NCI-H748 (cell line): ENCODE measurements around the gene EML5.

Experiments used
- DNase-seq: peaks from one replicate; lab custom pipeline; 2025; ENCODE audit not compliant: unreplicated experiment; lab: John Stamatoyannopoulos, UW

EML5 gene

GRCh38 chr14:88729159-88729558, 63.6 kb downstream of the EML5 start:
- DNase-seq, result no peak

GRCh38 chr14:88727057-88727456, 65.7 kb downstream of the EML5 start:
- DNase-seq, result no peak

DNA sequence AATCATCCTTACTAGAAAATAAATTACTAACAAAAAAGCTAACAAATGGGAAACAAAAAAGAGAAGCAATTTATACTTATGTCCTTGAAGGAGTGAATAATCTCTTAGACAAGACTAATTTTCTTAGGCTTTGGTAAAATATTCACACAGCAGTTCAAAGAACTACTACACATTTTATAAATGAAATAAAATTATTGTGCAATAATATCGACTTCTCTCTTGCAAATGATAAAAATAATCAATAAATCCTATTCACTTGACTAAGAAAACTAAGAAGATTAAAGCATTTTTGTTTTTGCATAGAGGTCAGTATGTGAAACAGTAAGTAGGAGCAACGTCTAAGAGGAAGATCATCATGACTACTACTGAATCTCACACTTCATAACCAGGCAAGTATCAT, 82.0 kb downstream of the EML5 start:
- DNase-seq, result no peak

DNA sequence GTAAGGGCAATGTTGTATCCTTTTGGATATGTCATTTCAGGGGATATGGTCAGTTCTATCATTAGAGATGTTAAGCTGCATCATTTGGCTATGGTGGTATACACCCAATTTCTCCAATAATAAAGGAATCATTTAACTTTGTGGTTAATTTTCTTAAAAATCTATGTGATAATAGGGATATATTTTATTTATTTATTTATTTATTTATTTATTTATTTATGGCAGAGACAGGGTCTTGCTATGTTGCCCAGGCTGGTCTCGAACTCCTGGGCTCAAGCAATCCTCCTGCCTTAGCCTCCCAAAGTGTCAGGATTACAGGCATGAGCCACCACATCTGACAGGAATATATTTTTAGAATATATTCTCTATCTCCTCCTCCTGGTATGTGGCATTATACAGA, 85.7 kb downstream of the EML5 start:
- DNase-seq, result no peak

DNA sequence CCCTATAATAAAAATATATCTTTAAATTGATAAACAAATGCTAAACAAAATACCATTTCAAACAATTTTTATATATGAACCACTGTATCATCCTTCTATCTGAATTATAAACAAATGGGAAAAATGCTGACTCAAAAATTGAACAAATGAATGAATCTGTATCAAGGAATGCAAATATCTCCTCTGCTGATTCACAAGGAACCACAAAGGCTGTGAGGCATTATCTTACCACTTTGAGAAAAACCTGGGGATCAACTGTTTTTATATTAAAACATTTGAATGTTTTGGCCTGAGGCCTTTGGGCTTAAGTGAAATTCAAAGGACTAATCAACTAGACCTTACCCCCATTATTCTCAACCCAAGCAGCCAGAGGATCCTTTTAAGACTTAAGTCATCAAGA, 86.3 kb downstream of the EML5 start:
- DNase-seq, result no peak

GRCh38 chr14:88698651-88699050, 94.1 kb downstream of the EML5 start:
- no peak for DNase-seq

- DNase-seq, result no peak
These were observed 96.9 kb downstream of the EML5 start for GRCh38 chr14:88695870-88696269.

- no peak for DNase-seq
These were observed 104.4 kb downstream of the EML5 start for GRCh38 chr14:88688386-88688785.

GRCh38 chr14:88683119-88683518, 109.6 kb downstream of the EML5 start:
- DNase-seq, result peak; percentile 8

- DNase-seq, result no peak
These were observed 110.1 kb downstream of the EML5 start for GRCh38 chr14:88682495-88683114.

GRCh38 chr14:88681755-88682494, 110.8 kb downstream of the EML5 start:
- DNase-seq, result no peak

DNA sequence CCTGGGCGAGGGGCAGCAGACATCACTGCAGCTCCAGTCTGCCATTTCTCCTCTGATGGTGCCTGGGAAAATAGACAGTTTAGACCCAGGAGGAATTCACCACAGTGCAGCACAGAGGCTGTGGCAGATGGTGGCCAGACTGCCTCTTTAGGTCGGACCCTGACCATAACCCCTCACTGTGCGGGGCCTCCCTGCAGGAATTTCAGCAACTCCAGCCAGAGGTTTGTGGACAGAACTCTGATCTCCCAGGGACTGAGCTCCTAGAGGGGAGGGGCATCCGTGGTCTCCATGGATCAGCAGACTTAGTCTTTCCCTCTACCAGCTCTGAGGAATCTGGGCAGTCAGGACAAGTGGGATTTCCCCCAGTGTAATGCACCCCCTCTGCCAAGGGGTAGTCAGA, 123.4 kb downstream of the EML5 start:
- DNase-seq, result no peak

DNA sequence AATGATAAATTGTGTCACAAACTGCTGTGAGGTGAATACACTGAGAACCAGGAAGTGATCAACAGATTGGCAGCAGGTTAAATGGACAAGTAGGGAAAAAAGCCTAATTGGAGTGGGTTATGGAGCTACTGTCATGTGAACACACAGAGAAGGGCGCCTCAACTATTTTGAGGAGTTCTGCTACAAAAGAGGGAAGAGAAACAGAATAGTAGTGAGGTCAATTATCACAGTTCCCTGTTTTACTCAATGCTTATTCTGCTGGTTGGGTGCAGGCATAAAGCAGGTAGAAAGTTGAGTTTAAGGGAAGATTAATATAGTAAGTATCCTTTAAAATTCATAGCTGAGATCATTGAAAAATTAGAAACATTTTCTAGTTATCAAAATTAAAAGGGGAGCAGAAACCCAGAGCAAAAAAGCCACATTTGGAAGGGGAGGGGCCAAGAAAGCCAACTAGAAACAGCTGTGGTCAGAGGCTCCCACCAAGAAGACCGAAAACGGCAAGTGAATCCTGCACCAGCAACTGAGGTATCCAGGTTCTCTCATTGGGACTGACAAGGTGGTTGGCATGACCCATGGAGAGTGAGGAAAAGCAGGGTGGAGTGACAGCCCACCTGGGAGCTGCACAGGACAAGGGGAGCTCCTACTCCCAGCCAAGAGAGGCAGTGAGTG, 124.2 kb downstream of the EML5 start:
- DNase-seq, result no peak

GRCh38 chr14:88667555-88668273, 125.0 kb downstream of the EML5 start:
- peak; percentile 83 for DNase-seq

DNA sequence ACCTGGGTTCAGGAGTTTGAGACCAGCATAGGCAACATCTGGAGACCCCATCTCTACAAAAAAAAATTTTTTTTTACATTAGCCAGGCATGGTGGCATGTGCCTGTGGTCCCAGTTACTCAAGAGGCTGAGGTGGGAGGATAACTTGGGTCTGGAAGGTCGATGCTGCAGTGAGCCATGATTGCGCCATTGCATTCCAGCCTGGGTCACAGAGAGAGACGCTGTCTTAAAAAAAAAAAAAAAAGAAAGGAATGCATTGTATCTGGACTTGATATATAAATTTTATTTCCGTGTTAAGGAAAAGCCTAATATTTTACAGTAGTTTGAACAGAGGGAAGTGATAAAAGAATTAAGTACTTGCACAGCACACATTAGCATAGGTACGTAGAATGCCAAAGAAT, 132.7 kb downstream of the EML5 start:
- DNase-seq, result no peak

DNA sequence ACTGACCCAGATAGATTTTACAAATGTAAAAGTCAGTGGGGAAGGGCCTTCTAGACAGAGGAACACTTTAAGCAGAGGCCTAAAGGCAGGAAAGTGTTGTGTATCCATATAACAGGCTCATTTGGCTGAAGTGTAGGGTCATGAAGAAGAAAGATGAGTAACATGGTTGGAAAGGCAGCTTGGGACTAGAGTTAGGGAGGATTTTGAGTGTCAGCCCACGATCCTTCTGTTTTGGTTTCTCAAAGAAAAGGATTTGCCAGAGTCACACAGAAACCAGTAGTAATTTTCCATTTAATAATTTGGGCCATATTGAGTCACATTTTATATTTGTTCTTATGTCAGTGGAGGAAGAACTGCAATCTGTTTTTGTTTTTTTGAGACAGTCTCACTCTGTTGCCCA, 153.5 kb downstream of the EML5 start:
- DNase-seq, result no peak

DNA sequence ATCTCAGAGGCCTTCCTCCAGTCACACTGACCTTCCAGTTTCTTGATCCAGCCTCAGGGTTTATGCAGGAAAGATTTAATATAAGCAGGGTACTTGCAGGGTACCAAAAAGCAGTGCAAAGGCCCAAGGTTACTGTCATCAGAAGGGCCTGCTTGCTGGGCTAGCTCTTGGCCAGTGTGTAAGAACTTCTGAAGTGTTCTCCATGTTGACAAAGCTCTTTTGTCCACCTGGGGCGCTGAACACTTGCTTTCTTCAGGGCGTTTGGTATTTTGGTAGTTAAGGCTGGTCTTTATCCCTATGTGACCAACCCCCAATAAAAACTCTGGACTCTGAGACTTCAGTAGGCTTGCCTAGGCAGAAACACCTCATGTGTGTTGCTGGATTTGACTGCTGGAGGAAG, 160.2 kb downstream of the EML5 start:
- no peak for DNase-seq

GRCh38 chr14:88631091-88631490, 161.7 kb downstream of the EML5 start:
- DNase-seq, result no peak

DNA sequence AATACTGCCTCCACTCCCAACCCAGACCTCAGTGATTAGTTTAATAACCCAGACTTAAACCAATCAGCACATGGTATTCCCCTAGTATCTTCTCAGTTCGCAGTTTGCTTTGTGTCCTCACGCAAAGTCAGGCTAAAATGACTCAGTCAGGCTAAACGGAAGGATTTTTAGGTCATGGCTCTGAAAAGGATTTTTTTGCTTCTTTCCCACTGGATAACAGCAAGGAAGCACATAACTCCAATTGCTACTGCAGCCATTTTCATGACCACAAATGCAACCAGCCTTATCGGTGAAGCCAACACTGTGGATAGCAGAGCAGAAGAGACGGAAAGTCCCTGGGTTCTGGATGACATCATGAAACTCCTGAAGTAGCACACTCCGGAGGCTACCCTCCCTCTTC, 162.2 kb downstream of the EML5 start:
- no peak for DNase-seq

GRCh38 chr14:88628462-88628861, 164.3 kb downstream of the EML5 start:
- no peak for DNase-seq

DNA sequence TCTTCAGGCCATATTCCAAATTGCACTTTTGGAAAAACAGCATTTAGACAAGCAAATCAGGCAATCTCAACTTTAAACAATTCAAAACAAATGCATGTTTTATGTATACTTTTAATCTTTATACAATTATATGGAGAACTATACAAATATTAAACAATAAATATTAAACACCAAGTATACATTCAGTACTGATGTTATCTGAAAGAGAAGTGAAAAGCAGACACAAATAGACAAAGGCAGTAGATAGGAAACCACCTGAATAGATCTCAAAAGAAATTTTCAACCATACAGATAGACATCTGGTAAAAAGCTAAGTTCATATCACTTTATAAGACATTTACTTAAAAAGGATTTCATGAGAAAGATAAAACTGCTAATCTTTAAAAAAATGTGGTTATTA, 164.7 kb downstream of the EML5 start:
- DNase-seq, result no peak

DNA sequence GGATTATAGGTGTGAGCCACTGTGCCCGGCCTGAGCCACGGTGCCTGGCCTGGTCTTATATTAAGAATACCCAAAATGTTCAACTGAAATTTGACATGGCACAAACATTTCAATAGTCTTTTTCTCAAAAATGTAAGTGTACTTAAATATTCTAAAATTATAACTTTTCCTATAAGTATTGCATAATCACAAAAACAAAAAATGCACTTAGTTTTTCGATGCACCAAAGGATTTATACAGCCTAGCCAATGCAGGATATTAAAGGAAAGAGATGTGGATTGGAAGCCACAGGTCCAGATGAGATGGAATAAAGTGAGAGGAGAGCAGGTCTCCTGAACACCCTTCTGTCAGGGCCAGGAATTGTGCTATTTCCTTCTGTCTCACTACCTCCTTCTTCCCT, 167.1 kb downstream of the EML5 start:
- no peak for DNase-seq
